Measurements from ENCODE around the gene PGA3. TPM values are rescaled to one million over a fixed set of nuclear protein-coding genes. Genes with fewer than 3 reads are reported as not detected.

Gene PGA3
- total RNA-seq, 1 donor from 2014 or later, result not detected

DNA sequence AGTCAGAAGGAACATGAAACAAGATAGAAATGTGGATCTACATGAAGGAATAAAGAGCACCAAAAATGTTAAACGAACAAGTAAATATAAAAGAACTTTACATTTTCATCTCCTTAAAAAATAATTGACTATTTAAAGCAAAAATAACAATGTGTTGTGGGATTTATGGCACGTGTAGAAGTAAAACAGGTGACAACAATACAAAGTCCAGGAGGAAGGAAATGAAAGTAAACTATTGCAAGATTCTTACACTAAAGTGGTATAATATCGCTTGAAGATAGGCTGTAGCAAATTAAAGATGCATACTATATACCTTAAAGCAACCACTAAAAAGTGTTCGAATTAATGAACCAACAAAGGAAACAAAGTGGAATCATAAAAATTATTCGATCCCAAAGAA is 47.6 kb upstream of the PGA3 start:
- peaks cover 40% of the 10 kb centered on the region for H3K4me1 Mint-ChIP-seq
- peaks cover 28% of the 10 kb centered on the region for H3K36me3 Mint-ChIP-seq
- H3K79me2 ChIP-seq (ENCODE audit: low read depth), result peaks cover 80% of the 10 kb centered on the region
- H3K27ac Mint-ChIP-seq, result no peak overlapping the region
- no peak overlapping the region for H3K9ac ChIP-seq
- H3K36me3 ChIP-seq, result no peaks in the 10 kb centered on the region
- DNase-seq (ENCODE audit: low spot score), result no peak
- no peak overlapping the region for H3K4me3 Mint-ChIP-seq
- H2AFZ ChIP-seq (replicated peaks), result no peak overlapping the region
- no peak overlapping the region for H3K27ac ChIP-seq
- H3K9me3 ChIP-seq (ENCODE audit: low read depth), result peaks cover 3% of the 10 kb centered on the region
- peaks cover 22% of the 10 kb centered on the region for H3F3A ChIP-seq (ENCODE audit: low read depth)
- peaks cover 22% of the 10 kb centered on the region for H3K9me3 Mint-ChIP-seq
- H3K4me1 ChIP-seq, result peaks cover 33% of the 10 kb centered on the region
- no peak overlapping the region for H3K4me2 ChIP-seq
- H3K4me3 ChIP-seq, result no peak overlapping the region
- H4K20me1 ChIP-seq (ENCODE audit: low read depth), result peaks cover 32% of the 10 kb centered on the region
- no peaks in the 10 kb centered on the region for H3K27me3 Mint-ChIP-seq (ENCODE audit: insufficient read depth, low read depth)
- H3K27me3 ChIP-seq, result no peaks in the 10 kb centered on the region
- TF ChIP-seq, protein P1, sequence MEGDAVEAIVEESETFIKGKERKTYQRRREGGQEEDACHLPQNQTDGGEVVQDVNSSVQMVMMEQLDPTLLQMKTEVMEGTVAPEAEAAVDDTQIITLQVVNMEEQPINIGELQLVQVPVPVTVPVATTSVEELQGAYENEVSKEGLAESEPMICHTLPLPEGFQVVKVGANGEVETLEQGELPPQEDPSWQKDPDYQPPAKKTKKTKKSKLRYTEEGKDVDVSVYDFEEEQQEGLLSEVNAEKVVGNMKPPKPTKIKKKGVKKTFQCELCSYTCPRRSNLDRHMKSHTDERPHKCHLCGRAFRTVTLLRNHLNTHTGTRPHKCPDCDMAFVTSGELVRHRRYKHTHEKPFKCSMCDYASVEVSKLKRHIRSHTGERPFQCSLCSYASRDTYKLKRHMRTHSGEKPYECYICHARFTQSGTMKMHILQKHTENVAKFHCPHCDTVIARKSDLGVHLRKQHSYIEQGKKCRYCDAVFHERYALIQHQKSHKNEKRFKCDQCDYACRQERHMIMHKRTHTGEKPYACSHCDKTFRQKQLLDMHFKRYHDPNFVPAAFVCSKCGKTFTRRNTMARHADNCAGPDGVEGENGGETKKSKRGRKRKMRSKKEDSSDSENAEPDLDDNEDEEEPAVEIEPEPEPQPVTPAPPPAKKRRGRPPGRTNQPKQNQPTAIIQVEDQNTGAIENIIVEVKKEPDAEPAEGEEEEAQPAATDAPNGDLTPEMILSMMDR (IDR thresholded peaks at IDR 0.05), result no peak
- TF ChIP-seq EZH2 (IDR thresholded peaks at IDR 0.05) (no peak), EZH2phosphoT487 (IDR thresholded peaks at IDR 0.05) (no peak)

DNA sequence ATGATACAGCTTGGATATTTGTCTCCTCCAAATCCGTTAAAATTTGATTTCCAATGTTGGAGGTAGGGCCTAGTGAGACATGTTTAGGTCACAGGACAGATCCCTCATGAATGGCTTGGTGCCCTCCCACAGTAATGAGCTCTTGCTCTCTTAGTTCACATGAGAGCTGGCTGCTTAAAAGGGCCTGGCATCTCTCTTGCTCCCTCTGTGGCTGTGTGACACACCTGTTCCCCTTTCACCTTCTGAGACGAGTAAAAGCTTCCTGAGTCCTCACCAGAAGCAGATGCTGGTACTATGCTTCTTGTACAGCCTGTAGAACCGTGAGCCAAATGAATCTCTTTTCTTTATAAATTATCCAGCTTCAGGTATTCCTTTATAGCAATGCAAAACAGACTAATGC is 45.6 kb upstream of the PGA3 start:
- peaks cover 3% of the 10 kb centered on the region for H3K9me3 ChIP-seq (ENCODE audit: low read depth)
- Mint-ChIP-seq H3K4me3 (no peak overlapping the region), H3K36me3 (peaks cover 28% of the 10 kb centered on the region), H3K27me3 (ENCODE audit: insufficient read depth, low read depth) (no peaks in the 10 kb centered on the region), H3K9me3 (peaks cover 24% of the 10 kb centered on the region), H3K4me1 (peaks cover 32% of the 10 kb centered on the region), H3K27ac (no peak overlapping the region)
- H3K9ac ChIP-seq, result no peak overlapping the region
- H3K27ac ChIP-seq, result no peak overlapping the region
- H3K4me2 ChIP-seq, result no peak overlapping the region
- no peak overlapping the region for H3K4me3 ChIP-seq
- no peak for DNase-seq (ENCODE audit: low spot score)
- no peaks in the 10 kb centered on the region for H3K27me3 ChIP-seq
- peaks cover 12% of the 10 kb centered on the region for H4K20me1 ChIP-seq (ENCODE audit: low read depth)
- no peaks in the 10 kb centered on the region for H3K36me3 ChIP-seq
- no peak overlapping the region for H2AFZ ChIP-seq (replicated peaks)
- H3K79me2 ChIP-seq (ENCODE audit: low read depth), result peaks cover 74% of the 10 kb centered on the region
- TF ChIP-seq EZH2phosphoT487 (IDR thresholded peaks at IDR 0.05), result no peak
- no peak for TF ChIP-seq EZH2 (IDR thresholded peaks at IDR 0.05)
- TF ChIP-seq, protein P1 (IDR thresholded peaks at IDR 0.05), result no peak
- peaks cover 21% of the 10 kb centered on the region for H3K4me1 ChIP-seq
- peaks cover 19% of the 10 kb centered on the region for H3F3A ChIP-seq (ENCODE audit: low read depth)

DNA sequence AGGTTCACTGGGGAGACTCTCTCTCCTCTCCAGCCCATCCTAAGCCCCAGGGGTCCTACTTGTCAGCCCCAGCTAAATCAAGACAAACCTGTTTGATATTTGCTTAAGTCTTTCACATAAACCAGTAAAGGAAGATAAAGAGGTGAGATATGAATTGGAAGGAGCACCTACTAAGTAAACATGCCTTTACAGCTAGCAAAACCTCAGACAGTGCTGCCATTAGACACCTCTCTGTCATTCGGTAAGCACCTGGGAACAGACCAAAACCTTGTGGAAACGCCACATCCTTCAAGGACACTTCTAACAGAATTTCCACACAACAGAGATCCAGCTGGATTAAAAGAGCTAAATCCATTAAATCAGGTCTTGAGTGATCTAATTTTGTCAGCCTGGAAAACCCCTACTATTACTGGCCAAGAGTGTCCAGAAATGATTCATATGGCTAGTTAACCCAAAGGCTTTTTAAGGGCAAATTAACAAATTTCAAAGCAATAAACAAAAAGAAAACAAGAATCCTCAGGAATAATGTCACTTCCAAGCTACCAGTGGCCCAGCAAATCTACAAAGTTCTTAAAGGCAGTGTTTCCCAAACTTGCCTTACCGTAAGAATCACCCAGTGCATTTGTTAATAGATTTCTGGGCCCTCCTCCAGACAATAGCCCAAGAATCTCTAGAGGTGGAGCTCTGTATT is 44.5 kb upstream of the PGA3 start:
- DNase-seq (ENCODE audit: low spot score), result no peak
- H3K27ac ChIP-seq, result no peak overlapping the region
- H3K27me3 ChIP-seq, result no peaks in the 10 kb centered on the region
- no peak overlapping the region for H3K9ac ChIP-seq
- no peak for TF ChIP-seq EZH2 (IDR thresholded peaks at IDR 0.05)
- no peak for TF ChIP-seq EZH2phosphoT487 (IDR thresholded peaks at IDR 0.05)
- TF ChIP-seq, protein P1 (IDR thresholded peaks at IDR 0.05), result no peak
- H3K4me2 ChIP-seq, result no peak overlapping the region
- peaks cover 63% of the 10 kb centered on the region for H3K79me2 ChIP-seq (ENCODE audit: low read depth)
- no peak overlapping the region for H2AFZ ChIP-seq (replicated peaks)
- H3K9me3 ChIP-seq (ENCODE audit: low read depth), result peaks cover 3% of the 10 kb centered on the region
- Mint-ChIP-seq H3K27me3 (ENCODE audit: insufficient read depth, low read depth) (no peaks in the 10 kb centered on the region), H3K27ac (no peak overlapping the region), H3K4me3 (peak overlapping the region; percentile 41), H3K9me3 (peaks cover 24% of the 10 kb centered on the region), H3K4me1 (peaks cover 29% of the 10 kb centered on the region), H3K36me3 (peaks cover 28% of the 10 kb centered on the region)
- H3K4me1 ChIP-seq, result peaks cover 13% of the 10 kb centered on the region
- no peak overlapping the region for H3K4me3 ChIP-seq
- no peaks in the 10 kb centered on the region for H3K36me3 ChIP-seq
- H4K20me1 ChIP-seq (ENCODE audit: low read depth), result peaks cover 1% of the 10 kb centered on the region
- peaks cover 19% of the 10 kb centered on the region for H3F3A ChIP-seq (ENCODE audit: low read depth)

All from neural progenitor cell (in vitro differentiated cells).